Measurements from ENCODE around the gene RNF2.

The RNF2 gene

DNA sequence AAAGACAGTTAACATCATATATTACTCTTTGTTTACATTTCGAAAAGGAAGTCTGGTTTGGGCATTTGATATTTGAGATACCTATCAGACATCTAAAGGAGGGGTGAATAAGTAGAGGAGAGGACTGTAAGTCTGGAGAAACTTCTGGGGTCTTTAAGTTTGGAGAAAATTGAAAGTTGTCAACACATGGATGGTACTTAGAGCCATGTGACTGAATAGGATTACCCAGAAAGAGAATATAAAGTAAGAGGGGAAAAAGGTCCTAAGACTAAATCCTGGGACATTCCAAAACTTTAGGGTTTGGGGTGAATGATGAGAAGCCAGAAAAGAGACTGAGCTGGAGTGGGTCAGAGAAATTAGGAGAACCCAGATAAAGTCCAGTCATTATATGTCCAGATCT, 10.1 kb upstream of the RNF2 start:
- Histone ChIP-seq H3K4me1 (ENCODE audit: control insufficient read depth, insufficient read depth, low read length) (no peaks in the 10 kb centered on the region), H3K36me3 (ENCODE audit: control insufficient read depth, insufficient read depth, low read length) (no peaks in the 10 kb centered on the region), H3K4me3 (ENCODE audit: low read length) (no peak overlapping the region), H3K9me3 (ENCODE audit: control insufficient read depth, low read length) (no peaks in the 10 kb centered on the region), H3K27me3 (ENCODE audit: control insufficient read depth, insufficient read depth, low read length) (no peaks in the 10 kb centered on the region), H3K9ac (ENCODE audit: low read length) (no peak overlapping the region)

DNA sequence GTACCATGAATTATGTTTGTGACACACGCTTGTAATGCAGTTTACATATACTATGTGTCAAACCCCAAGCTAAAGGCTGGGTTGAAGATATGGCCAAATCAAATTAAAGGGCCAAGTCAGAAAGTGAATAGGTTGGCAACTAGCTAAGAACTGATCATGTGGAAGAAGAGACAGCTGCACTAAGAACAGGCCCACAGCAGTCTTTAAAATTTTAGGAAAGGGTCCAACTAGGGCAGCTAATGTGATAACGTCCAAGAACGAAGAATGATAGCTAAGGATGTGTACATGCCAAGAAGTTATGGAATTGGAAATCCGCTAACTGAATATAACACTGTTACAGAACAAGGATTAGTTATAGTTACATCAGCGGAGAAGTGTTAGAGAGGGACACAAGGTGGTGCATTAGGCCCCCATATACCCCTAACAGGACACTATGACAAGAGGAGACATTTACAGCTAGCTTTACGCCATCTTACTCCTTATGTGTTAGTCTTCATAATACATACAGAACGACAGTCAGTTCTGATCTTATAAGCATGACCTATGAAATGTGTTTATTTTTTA, 6.5 kb upstream of the RNF2 start:
- Histone ChIP-seq H3K4me3 (ENCODE audit: low read length) (no peak overlapping the region), H3K9me3 (ENCODE audit: control insufficient read depth, low read length) (no peaks in the 10 kb centered on the region), H3K9ac (ENCODE audit: low read length) (no peak overlapping the region), H3K36me3 (ENCODE audit: control insufficient read depth, insufficient read depth, low read length) (no peaks in the 10 kb centered on the region), H3K4me1 (ENCODE audit: control insufficient read depth, insufficient read depth, low read length) (no peaks in the 10 kb centered on the region), H3K27me3 (ENCODE audit: control insufficient read depth, insufficient read depth, low read length) (no peaks in the 10 kb centered on the region)

DNA sequence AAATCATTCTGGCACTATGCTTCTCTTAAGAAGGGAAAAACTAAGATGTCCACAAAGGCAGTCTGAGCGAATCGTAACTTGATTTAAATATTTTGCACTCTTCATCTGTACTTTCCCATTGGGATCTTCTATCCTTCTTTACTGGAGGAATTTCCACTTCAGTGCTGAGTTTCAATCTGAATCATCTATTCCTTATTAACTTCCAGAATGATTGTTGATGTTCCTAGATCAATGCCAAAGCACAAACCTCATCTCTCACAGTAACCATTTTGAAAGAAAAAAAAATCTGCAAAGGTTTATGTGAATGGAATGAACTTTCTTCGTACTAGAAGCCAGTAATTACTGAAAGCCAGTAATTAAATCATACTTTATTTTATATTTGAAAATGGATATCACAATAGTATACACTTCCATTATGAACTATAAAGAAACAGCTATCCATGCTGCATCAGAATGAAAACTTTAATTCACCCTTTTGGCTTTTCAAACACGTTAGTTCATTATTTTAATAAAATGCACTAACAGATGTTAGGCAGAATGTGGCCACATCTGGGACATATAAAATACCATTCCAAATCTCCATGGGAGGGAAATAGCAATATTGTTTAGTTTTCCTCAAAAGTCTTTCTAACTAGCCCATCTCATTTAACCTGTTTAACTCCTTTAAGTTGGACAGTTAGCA, 5.5 kb upstream of the RNF2 start:
- Histone ChIP-seq H3K36me3 (ENCODE audit: control insufficient read depth, insufficient read depth, low read length) (no peaks in the 10 kb centered on the region), H3K27me3 (ENCODE audit: control insufficient read depth, insufficient read depth, low read length) (no peaks in the 10 kb centered on the region)

DNA sequence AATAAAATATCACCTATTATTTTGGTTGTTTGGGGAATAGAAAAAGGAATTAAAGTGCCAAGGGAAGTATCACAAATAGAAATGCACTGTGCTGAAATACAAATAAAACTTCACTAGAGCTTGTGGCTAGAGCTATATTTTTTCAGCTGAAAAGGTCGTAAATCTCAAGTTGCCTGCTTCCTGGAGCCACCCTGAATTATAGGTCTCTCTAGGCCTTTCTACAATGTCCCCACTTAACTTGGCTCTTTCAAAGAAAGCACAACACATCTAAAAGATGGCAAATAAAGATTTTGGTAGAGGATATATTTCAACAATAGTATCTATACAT, 5.0 kb upstream of the RNF2 start:
- no peaks in the 10 kb centered on the region for H3K27me3 ChIP-seq (ENCODE audit: control insufficient read depth, insufficient read depth, low read length)
- no peak overlapping the region for H3K4me3 ChIP-seq (ENCODE audit: low read length)
- H3K4me1 ChIP-seq (ENCODE audit: control insufficient read depth, insufficient read depth, low read length), result no peaks in the 10 kb centered on the region
- H3K36me3 ChIP-seq (ENCODE audit: control insufficient read depth, insufficient read depth, low read length), result no peaks in the 10 kb centered on the region
- no peaks in the 10 kb centered on the region for H3K9me3 ChIP-seq (ENCODE audit: control insufficient read depth, low read length)
- no peak overlapping the region for H3K9ac ChIP-seq (ENCODE audit: low read length)

More for the DNA sequence above, 5.5 kb upstream of the RNF2 start:
- Histone ChIP-seq H3K4me3 (ENCODE audit: low read length) (no peak overlapping the region), H3K9ac (ENCODE audit: low read length) (no peak overlapping the region), H3K9me3 (ENCODE audit: control insufficient read depth, low read length) (no peaks in the 10 kb centered on the region), H3K4me1 (ENCODE audit: control insufficient read depth, insufficient read depth, low read length) (no peaks in the 10 kb centered on the region)

DNA sequence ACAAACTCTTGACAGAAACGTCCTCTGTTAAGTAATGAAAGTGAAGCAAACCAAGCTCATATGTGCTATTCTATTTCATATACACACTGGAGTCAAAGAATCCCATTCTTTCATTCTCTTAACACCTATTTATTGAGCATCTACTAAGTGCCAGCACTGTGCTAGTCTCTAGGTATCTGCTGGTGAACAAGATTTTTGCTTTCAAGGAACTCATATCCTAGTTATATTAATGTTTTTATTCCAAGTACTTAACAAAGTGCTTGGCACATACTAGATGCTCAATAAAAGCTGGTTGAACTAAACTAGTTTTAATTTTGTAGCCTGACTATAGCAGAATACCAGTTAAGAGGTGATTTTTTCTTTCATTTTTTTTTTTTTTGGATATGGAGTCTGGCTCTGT, 3.6 kb upstream of the RNF2 start:
- Histone ChIP-seq H3K9ac (ENCODE audit: low read length) (no peak overlapping the region), H3K4me1 (ENCODE audit: control insufficient read depth, insufficient read depth, low read length) (no peaks in the 10 kb centered on the region), H3K36me3 (ENCODE audit: control insufficient read depth, insufficient read depth, low read length) (no peaks in the 10 kb centered on the region)

DNA sequence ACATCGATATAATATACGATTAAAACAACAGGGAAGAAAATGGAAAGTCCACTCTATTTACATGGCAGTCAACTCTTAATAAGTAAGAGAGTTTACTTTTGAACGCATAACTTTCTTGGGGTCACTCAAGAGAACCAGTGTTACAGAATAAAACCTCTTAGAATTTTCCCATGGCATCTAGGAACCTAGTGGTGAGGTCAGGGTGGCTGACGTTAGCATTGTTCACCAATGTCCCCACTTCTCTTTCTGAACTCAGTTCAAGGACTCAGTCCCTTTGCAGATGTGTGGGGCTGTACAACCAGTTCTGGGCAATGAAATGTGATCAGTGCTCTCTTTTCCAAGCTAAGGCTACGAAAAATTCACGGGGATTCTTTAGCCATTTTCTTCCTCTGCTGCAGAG, 2.6 kb upstream of the RNF2 start:
- H3K36me3 ChIP-seq (ENCODE audit: control insufficient read depth, insufficient read depth, low read length), result no peaks in the 10 kb centered on the region
- no peaks in the 10 kb centered on the region for H3K27me3 ChIP-seq (ENCODE audit: control insufficient read depth, insufficient read depth, low read length)
- H3K4me3 ChIP-seq (ENCODE audit: low read length), result no peak overlapping the region
- H3K4me1 ChIP-seq (ENCODE audit: control insufficient read depth, insufficient read depth, low read length), result peaks cover 7% of the 10 kb centered on the region
- H3K9me3 ChIP-seq (ENCODE audit: control insufficient read depth, low read length), result no peaks in the 10 kb centered on the region
- H3K9ac ChIP-seq (ENCODE audit: low read length), result no peak overlapping the region

More for the DNA sequence above, 3.6 kb upstream of the RNF2 start:
- Histone ChIP-seq H3K27me3 (ENCODE audit: control insufficient read depth, insufficient read depth, low read length) (no peaks in the 10 kb centered on the region), H3K4me3 (ENCODE audit: low read length) (no peak overlapping the region), H3K9me3 (ENCODE audit: control insufficient read depth, low read length) (no peaks in the 10 kb centered on the region)

DNA sequence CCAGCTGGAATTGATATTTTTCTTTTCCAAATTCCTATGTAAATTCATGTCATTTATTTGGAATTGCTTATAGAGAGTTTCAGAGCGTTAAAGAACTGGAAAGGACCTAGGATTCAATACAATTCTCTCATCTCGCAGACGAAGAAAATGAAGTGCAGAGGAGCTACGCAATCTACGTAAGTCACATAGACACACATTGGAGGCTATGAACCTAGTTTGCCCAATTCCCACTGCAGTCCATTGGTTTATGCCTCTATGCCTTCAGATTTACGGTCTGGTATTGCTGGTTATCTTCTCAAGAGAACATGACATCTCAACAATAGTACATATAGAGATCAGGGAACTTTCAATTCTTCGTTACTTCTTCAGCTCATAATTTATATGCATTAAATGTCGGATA, 971 bp upstream of the RNF2 start:
- Histone ChIP-seq H3K4me1 (ENCODE audit: control insufficient read depth, insufficient read depth, low read length) (peaks cover 10% of the 10 kb centered on the region), H3K36me3 (ENCODE audit: control insufficient read depth, insufficient read depth, low read length) (no peaks in the 10 kb centered on the region), H3K4me3 (ENCODE audit: low read length) (no peak overlapping the region), H3K27me3 (ENCODE audit: control insufficient read depth, insufficient read depth, low read length) (no peaks in the 10 kb centered on the region), H3K9ac (ENCODE audit: low read length) (no peak overlapping the region), H3K9me3 (ENCODE audit: control insufficient read depth, low read length) (no peaks in the 10 kb centered on the region)

DNA sequence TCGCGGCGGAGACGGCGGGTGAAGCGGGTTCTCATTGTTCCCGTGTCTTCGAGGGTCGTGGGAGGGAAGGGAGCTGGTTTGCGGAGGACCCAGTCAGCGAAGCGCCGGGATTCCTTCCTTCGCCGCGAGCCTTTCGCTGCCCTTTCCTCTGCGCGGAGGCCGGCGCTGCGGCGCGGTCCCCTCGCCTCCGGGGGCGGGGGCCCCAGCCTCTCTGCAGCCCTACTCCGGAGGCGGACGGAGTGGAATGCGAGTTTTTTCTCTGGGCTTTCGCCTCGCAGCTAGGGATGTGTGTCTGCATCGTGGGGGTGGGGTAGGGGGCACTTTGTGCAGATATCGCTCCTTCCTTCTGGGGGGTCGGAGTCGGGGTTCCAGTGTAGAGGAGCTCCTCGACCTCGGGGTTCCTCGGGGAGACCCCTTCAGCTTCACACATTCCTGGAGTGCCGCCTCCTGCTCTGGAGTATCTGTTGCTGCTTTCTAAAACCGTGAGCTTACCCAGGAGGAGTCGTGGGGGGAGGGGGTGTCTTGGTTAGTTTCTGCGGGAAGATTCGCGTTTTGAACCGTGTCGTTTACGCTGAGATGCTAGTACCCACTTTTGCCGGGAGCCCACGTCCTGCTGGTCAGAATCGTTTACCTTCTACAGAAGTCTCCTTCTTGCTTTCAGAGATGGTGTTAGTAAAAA, 595 bp downstream of the RNF2 start:
- peaks cover 10% of the 10 kb centered on the region for H3K4me1 ChIP-seq (ENCODE audit: control insufficient read depth, insufficient read depth, low read length)
- H3K27me3 ChIP-seq (ENCODE audit: control insufficient read depth, insufficient read depth, low read length), result no peaks in the 10 kb centered on the region
- H3K4me3 ChIP-seq (ENCODE audit: low read length), result peak overlapping the region; percentile 78
- no peaks in the 10 kb centered on the region for H3K9me3 ChIP-seq (ENCODE audit: control insufficient read depth, low read length)
- peak overlapping the region; percentile 91 for H3K9ac ChIP-seq (ENCODE audit: low read length)
- no peaks in the 10 kb centered on the region for H3K36me3 ChIP-seq (ENCODE audit: control insufficient read depth, insufficient read depth, low read length)

DNA sequence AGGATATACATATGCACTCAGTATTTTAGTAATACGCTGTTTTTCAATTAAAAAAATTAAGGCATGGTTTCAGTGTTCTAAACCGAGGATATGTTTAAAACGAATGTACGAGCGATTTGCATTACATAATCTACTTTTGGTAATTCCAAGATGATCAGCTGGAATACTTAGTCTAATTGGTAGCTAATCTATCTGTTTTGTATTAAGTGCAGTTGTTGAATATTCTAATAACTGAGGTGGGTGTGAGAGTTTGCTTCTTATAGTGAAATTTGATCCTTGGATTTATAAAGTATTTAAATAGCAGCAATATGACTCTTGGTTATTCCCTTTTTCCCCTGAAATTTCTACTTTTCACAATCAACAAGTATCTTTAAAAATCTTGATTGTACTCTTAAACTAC, 1.3 kb downstream of the RNF2 start:
- H3K4me1 ChIP-seq (ENCODE audit: control insufficient read depth, insufficient read depth, low read length), result peaks cover 10% of the 10 kb centered on the region
- peak overlapping the region; percentile 78 for H3K4me3 ChIP-seq (ENCODE audit: low read length)
- no peaks in the 10 kb centered on the region for H3K9me3 ChIP-seq (ENCODE audit: control insufficient read depth, low read length)
- H3K9ac ChIP-seq (ENCODE audit: low read length), result peak overlapping the region; percentile 91
- no peaks in the 10 kb centered on the region for H3K36me3 ChIP-seq (ENCODE audit: control insufficient read depth, insufficient read depth, low read length)
- H3K27me3 ChIP-seq (ENCODE audit: control insufficient read depth, insufficient read depth, low read length), result no peaks in the 10 kb centered on the region

DNA sequence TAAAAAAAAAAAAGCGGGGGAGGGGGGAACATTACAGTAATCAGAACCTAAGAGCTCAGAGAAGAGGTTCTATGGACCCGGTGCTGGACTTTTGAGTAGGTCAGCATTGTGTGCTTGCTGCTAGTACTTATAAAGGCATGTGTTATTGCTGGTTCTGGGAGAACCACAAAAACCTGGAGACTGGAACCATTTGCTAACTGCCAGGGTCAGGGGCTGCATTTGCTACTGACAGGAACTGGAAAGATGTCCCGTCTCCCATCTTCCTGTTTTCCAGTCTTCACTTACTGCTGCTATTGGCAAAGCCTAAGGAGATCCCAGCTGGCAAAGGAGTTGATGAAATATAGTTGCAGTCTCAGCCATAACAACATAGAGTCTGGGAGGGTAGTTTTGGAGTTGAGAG, 4.3 kb downstream of the RNF2 start:
- peaks cover 10% of the 10 kb centered on the region for H3K4me1 ChIP-seq (ENCODE audit: control insufficient read depth, insufficient read depth, low read length)
- H3K9ac ChIP-seq (ENCODE audit: low read length), result no peak overlapping the region
- no peaks in the 10 kb centered on the region for H3K27me3 ChIP-seq (ENCODE audit: control insufficient read depth, insufficient read depth, low read length)
- H3K4me3 ChIP-seq (ENCODE audit: low read length), result no peak overlapping the region
- no peaks in the 10 kb centered on the region for H3K9me3 ChIP-seq (ENCODE audit: control insufficient read depth, low read length)
- H3K36me3 ChIP-seq (ENCODE audit: control insufficient read depth, insufficient read depth, low read length), result no peaks in the 10 kb centered on the region

DNA sequence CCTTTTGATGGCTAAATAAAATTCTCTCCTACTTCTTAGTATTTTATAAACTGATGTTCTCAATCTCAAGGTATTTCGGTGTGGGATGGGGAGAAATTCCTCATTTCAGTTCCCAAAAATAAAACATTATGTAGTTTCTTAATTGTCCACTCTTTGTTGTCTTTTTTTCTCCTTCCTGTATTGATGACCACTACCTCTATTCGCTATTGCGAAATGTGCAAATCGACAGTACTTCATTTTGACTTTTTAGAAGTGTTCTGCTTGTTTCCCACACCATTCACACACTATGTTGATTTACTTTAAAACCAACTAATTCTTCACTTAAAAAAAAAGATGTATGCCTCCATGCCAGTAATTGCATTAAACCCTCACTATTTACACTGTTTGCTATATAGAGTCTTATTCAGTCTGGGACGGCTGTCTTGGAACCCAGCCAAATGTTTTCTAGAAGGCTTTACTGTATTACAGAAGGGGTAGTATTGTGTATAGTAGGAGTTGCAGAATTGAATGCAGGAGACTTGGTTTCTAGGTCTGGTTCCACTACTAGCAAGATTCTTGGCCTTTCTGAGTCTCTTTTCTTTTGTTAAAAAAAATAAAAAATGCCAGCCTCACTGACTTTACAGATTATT, 5.6 kb downstream of the RNF2 start:
- no peak overlapping the region for H3K9ac ChIP-seq (ENCODE audit: low read length)
- no peak overlapping the region for H3K4me3 ChIP-seq (ENCODE audit: low read length)
- no peaks in the 10 kb centered on the region for H3K27me3 ChIP-seq (ENCODE audit: control insufficient read depth, insufficient read depth, low read length)
- H3K9me3 ChIP-seq (ENCODE audit: control insufficient read depth, low read length), result no peaks in the 10 kb centered on the region
- peaks cover 10% of the 10 kb centered on the region for H3K4me1 ChIP-seq (ENCODE audit: control insufficient read depth, insufficient read depth, low read length)
- no peaks in the 10 kb centered on the region for H3K36me3 ChIP-seq (ENCODE audit: control insufficient read depth, insufficient read depth, low read length)

DNA sequence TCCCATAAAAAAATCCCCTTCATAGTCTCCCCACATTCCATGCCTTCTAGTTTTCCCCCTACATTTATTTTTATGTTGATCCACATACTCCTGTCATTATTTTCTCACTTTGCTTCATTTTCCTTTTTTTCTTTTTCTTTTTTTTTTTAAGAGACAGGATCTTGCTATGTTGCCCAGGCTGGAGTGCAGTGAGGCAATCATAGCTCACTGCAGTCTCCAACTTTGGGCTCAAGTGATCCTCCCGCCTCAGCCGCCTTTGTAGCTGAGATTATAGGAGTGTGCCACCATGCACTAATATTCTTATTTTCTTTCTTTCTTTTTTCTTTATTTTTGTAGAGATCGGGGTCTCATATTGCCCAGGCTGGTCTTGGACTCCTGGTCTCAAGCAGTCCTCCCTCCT, 7.8 kb downstream of the RNF2 start:
- Histone ChIP-seq H3K27me3 (ENCODE audit: control insufficient read depth, insufficient read depth, low read length) (no peaks in the 10 kb centered on the region), H3K9me3 (ENCODE audit: control insufficient read depth, low read length) (no peaks in the 10 kb centered on the region)

More for the DNA sequence above, 7.8 kb downstream of the RNF2 start:
- H3K36me3 ChIP-seq (ENCODE audit: control insufficient read depth, insufficient read depth, low read length), result no peaks in the 10 kb centered on the region
- H3K4me1 ChIP-seq (ENCODE audit: control insufficient read depth, insufficient read depth, low read length), result no peaks in the 10 kb centered on the region
- H3K4me3 ChIP-seq (ENCODE audit: low read length), result no peak overlapping the region
- H3K9ac ChIP-seq (ENCODE audit: low read length), result no peak overlapping the region
